Measurements from ENCODE around the gene EMILIN1. TPM values are rescaled to one million over a fixed set of nuclear protein-coding genes. Genes with fewer than 3 reads are reported as not detected.

The EMILIN1 gene
- 187 and 251 TPM in 2 replicates for total RNA-seq
- 44.3 and 46.8 TPM in 2 replicates for polyA plus RNA-seq
- 155 and 172 TPM in 2 replicates for polyA plus RNA-seq (2012)
- polyA minus RNA-seq (ENCODE audit: low replicate concordance), result 48.2 and 58.1 TPM in 2 replicates

- Histone ChIP-seq H3K9ac (ENCODE audit: insufficient read depth, low read length) (peak within 1 kb of the TSS; percentile 86), H3K36me3 (ENCODE audit: control insufficient read depth, insufficient read depth, low read length) (peaks cover 16% of the 10 kb centered on the region), H3K27ac (ENCODE audit: insufficient read depth, low read length) (peak within 1 kb of the TSS; percentile 94), H3K9me3 (ENCODE audit: control insufficient read depth, insufficient read depth, low read depth, low read length) (no peaks in the 10 kb centered on the region), H3K27me3 (ENCODE audit: control insufficient read depth, insufficient read depth, low read length) (no peaks in the 10 kb centered on the region), H2AFZ (ENCODE audit: low read length) (peak within 1 kb of the TSS; percentile 55), H3K4me1 (ENCODE audit: control insufficient read depth, extremely low read depth, insufficient read depth, low read length) (peaks cover 28% of the 10 kb centered on the region), H4K20me1 (ENCODE audit: control insufficient read depth, extremely low read depth, insufficient read depth, low read length) (no peaks in the 10 kb centered on the region), H3K4me3 (replicated peaks in 1 of 4; ENCODE audit: control extremely low read depth in 1 of 4, insufficient read depth in 1 of 4, low read depth in 3 of 4, low read length in 4 of 4) (peak within 1 kb of the TSS; percentile 84 to 97 (median 89)), H3K79me2 (ENCODE audit: control insufficient read depth, insufficient read depth, low read length) (peaks cover 30% of the 10 kb centered on the region), H3K4me2 (ENCODE audit: extremely low read depth, insufficient read depth, low read length) (peak within 1 kb of the TSS; percentile 99)
- TF ChIP-seq, protein P1, sequence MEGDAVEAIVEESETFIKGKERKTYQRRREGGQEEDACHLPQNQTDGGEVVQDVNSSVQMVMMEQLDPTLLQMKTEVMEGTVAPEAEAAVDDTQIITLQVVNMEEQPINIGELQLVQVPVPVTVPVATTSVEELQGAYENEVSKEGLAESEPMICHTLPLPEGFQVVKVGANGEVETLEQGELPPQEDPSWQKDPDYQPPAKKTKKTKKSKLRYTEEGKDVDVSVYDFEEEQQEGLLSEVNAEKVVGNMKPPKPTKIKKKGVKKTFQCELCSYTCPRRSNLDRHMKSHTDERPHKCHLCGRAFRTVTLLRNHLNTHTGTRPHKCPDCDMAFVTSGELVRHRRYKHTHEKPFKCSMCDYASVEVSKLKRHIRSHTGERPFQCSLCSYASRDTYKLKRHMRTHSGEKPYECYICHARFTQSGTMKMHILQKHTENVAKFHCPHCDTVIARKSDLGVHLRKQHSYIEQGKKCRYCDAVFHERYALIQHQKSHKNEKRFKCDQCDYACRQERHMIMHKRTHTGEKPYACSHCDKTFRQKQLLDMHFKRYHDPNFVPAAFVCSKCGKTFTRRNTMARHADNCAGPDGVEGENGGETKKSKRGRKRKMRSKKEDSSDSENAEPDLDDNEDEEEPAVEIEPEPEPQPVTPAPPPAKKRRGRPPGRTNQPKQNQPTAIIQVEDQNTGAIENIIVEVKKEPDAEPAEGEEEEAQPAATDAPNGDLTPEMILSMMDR (conservative IDR thresholded peaks at IDR 0.05 in 1 of 2, IDR thresholded peaks at IDR 0.05 in 1 of 2; ENCODE audit: low read depth in 1 of 2, low read length in 2 of 2), result no peak
- TF ChIP-seq EZH2 (IDR thresholded peaks at IDR 0.05; ENCODE audit: low read length, missing control alignments), result no peak
- DNase-seq (ENCODE audit: low read depth in 2 of 2), result peak; percentile 95 to 98
Observed at GRCh38 chr2:27078267-27079194, at the start of gene EMILIN1. Gene EMILIN1, plus strand, starts transcription at chr2:27078615. Its CDS starts 451 bp downstream, at chr2:27079066.

DNA sequence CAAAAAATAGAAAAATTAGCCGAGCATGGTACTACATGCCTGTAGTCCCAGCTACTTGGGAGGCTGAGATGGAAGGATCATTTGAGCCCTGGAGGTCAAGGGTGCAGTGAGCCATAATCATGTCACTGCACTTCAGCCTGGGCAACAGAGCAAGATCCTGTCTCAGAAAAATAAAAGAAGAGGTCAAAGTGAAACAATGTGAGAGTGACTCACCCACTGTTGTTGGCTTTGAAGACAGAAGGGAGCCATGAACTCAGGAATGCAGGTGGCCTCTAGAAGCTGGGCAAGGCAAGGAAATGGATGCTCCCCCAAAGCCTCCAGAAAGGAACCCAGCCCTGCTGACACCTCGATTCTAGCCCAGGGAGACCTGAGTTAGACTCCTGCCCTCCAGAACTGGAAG lies 49.4 kb upstream of the EMILIN1 start:
- H4K20me1 ChIP-seq (ENCODE audit: control insufficient read depth, extremely low read depth, insufficient read depth, low read length), result no peaks in the 10 kb centered on the region

More for the DNA sequence above, 49.4 kb upstream of the EMILIN1 start:
- Histone ChIP-seq H3K27ac (ENCODE audit: insufficient read depth, low read length) (no peak overlapping the region), H3K4me2 (ENCODE audit: extremely low read depth, insufficient read depth, low read length) (no peak overlapping the region), H3K27me3 (ENCODE audit: control insufficient read depth, insufficient read depth, low read length) (no peaks in the 10 kb centered on the region), H3K9me3 (ENCODE audit: control insufficient read depth, insufficient read depth, low read depth, low read length) (no peaks in the 10 kb centered on the region), H3K9ac (ENCODE audit: insufficient read depth, low read length) (no peak overlapping the region), H3K4me1 (ENCODE audit: control insufficient read depth, extremely low read depth, insufficient read depth, low read length) (peaks cover 2% of the 10 kb centered on the region), H3K4me3 (replicated peaks in 1 of 4; ENCODE audit: control extremely low read depth in 1 of 4, insufficient read depth in 1 of 4, low read depth in 3 of 4, low read length in 4 of 4) (no peak overlapping the region), H3K79me2 (ENCODE audit: control insufficient read depth, insufficient read depth, low read length) (peaks cover 21% of the 10 kb centered on the region), H2AFZ (ENCODE audit: low read length) (no peak overlapping the region), H3K36me3 (ENCODE audit: control insufficient read depth, insufficient read depth, low read length) (peaks cover 20% of the 10 kb centered on the region)
- DNase-seq (ENCODE audit: low read depth in 2 of 2), result no peak
- TF ChIP-seq, protein P1 (conservative IDR thresholded peaks at IDR 0.05 in 1 of 2, IDR thresholded peaks at IDR 0.05 in 1 of 2; ENCODE audit: low read depth in 1 of 2, low read length in 2 of 2), result no peak
- no peak for TF ChIP-seq EZH2 (IDR thresholded peaks at IDR 0.05; ENCODE audit: low read length, missing control alignments)

Data from fibroblast of lung (primary cell).